ENCODE measurements around the gene KMT5B. TPM values are rescaled to one million over a fixed set of nuclear protein-coding genes. Genes with fewer than 3 reads are reported as not detected.
A peak's percentile ranks its signal among the peaks of the same experiment; 100 is the strongest.

KMT5B gene
- total and polyA plus RNA-seq, 2 of the 13 experiments (the other 11 are each of a cell fraction or from before 2014, with no cell fraction given) = 17.6 to 23.7 TPM

DNA sequence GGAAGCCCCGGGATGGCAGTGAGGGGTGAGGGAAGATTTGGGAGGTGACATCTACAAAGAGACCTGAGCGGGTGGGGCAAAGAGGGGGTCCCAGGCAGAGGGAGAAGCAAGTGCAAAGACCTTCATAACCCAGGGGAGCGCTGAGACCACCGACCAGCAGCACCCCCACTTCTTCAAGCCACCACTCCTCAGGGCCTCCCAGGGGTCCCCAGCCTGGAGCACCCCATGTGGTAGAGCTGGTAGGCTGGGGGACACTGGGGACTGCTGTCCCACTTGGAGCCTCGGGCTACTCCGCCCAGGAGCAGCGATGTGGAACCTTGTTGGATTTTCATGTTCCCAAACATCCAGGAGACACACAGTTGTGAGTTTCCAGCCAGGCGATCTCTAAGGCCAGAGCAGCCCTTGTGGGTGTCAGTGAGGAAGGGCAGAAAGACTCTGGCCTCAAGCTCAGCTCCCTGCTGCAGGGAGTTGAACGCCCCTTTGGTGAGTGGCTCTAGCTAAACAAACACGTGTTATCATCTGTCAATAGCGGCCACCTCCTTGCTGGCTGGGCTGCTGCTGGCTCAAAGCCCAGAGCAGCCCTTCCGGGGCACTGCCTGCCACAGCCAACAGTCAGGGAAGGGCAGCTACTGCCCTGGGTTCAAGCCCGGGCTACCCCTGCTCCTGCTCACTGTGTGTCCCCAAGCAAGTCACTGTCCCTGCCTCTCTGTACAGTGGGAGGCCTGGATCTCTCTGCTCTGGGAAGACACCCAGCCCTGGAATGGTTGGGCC, 66.2 kb downstream of the KMT5B start:
- FAIRE-seq (peak; percentile 99), ATAC-seq (peak; percentile 89), DNase-seq (ENCODE audit: low spot score) (peak; percentile 97)
- ChIA-PET POLR2A (interaction anchor here (0.5 to 7.7 kb wide), 21 partner anchors 11 to 1560 kb away, joined by 3 to 196 read pairs (median 8); partner anchors contain the start of genes ALDH3B1, C11orf24, CHKA and NDUFS8), CTCF (ENCODE audit: low intra/inter-chr PET ratio, low total read pairs) (no interaction called here)
- Histone ChIP-seq H3K36me3 (replicated peaks in 1 of 2; ENCODE audit: control insufficient read depth in 1 of 2, insufficient read depth in 2 of 2, low read length in 2 of 2) (no peaks in the 10 kb centered on the region), H3K27me3 (ENCODE audit: control insufficient read depth in 1 of 2, insufficient read depth in 2 of 2, low read length in 2 of 2) (no peaks in the 10 kb centered on the region; a peak in 1 of 5 replicates), H3K4me1 (ENCODE audit: insufficient read depth, low read length) (peaks cover 84% of the 10 kb centered on the region), H3K9me3 (ENCODE audit: low read length) (no peaks in the 10 kb centered on the region), H3K4me3 (replicated peaks in 1 of 3; ENCODE audit: insufficient read depth in 1 of 3, low read depth in 2 of 3, low read length in 3 of 3) (peak overlapping the region; percentile 43 to 76 (median 44)), H3K27ac (ENCODE audit: extremely low read length, insufficient read depth, low read length) (peak overlapping the region; percentile 98), H3K79me2 (ENCODE audit: insufficient read depth, low read length) (no peaks in the 10 kb centered on the region), H3K9ac (ENCODE audit: insufficient read depth, low read depth, low read length) (peak overlapping the region; percentile 86), H4K20me1 (ENCODE audit: insufficient read depth, low read length) (no peaks in the 10 kb centered on the region), H2AFZ (ENCODE audit: low read length) (no peak overlapping the region), H3K4me2 (ENCODE audit: low read depth, low read length) (peak overlapping the region; percentile 99)
- BruUV-seq (replicated peaks) = TSS peak; percentile 96
- 6% methylated on average over 4 of the region's 13 CpGs for WGBS (ENCODE audit: low lambda C conversion rate)
- intact Hi-C loops (cut with micrococcal nuclease; ENCODE audit: unreplicated experiment) (loop anchor here (2.0 kb wide), 1 partner anchor 20 kb away; no protein-coding TSS in a partner anchor), in situ Hi-C loops (cut with HindIII; ENCODE audit: extremely low pct_ligation_motif_present, low pct_unique_long_range_greater_than_20kb) (no loop called here)
- TF ChIP-seq KLF6 (CRISPR knock-in tag; IDR thresholded peaks at IDR 0.05) (0 out of 2 replicates have a peak, but pooled peaks have one; percentile 47), GATAD1 (CRISPR knock-in tag; IDR thresholded peaks at IDR 0.05) (peak; percentile 71), ZNF143 (CRISPR knock-in tag; IDR thresholded peaks at IDR 0.05) (peak; percentile 33; the same call in 1 of the 2 replicates), CENPT (CRISPR knock-in tag; IDR thresholded peaks at IDR 0.05; ENCODE audit: low read depth) (no peak), ETV5 (CRISPR knock-in tag; IDR thresholded peaks at IDR 0.05; ENCODE audit: borderline replicate concordance) (peak; percentile 95), JUN (CRISPR knock-in tag; IDR thresholded peaks at IDR 0.05) (peak; percentile 70; the same call in 1 of the 2 replicates), HMG20B (CRISPR knock-in tag; conservative IDR thresholded peaks at IDR 0.05) (no peak; the same call in 1 of the 2 replicates), FOXA3 (CRISPR knock-in tag; IDR thresholded peaks at IDR 0.05) (peak; percentile 99), RBM39 (IDR thresholded peaks at IDR 0.05; ENCODE audit: low read depth, low read length, poor library complexity, severe bottlenecking) (no peak), NFE2L1 (CRISPR knock-in tag; IDR thresholded peaks at IDR 0.05; ENCODE audit: borderline replicate concordance) (no peak)
- TF ChIP-seq, protein P1, sequence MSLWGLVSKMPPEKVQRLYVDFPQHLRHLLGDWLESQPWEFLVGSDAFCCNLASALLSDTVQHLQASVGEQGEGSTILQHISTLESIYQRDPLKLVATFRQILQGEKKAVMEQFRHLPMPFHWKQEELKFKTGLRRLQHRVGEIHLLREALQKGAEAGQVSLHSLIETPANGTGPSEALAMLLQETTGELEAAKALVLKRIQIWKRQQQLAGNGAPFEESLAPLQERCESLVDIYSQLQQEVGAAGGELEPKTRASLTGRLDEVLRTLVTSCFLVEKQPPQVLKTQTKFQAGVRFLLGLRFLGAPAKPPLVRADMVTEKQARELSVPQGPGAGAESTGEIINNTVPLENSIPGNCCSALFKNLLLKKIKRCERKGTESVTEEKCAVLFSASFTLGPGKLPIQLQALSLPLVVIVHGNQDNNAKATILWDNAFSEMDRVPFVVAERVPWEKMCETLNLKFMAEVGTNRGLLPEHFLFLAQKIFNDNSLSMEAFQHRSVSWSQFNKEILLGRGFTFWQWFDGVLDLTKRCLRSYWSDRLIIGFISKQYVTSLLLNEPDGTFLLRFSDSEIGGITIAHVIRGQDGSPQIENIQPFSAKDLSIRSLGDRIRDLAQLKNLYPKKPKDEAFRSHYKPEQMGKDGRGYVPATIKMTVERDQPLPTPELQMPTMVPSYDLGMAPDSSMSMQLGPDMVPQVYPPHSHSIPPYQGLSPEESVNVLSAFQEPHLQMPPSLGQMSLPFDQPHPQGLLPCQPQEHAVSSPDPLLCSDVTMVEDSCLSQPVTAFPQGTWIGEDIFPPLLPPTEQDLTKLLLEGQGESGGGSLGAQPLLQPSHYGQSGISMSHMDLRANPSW (CRISPR knock-in tag; IDR thresholded peaks at IDR 0.05; ENCODE audit: borderline replicate concordance) = peak; percentile 85; the same call in 1 of the 2 replicates
- TF ChIP-seq, protein P2, sequence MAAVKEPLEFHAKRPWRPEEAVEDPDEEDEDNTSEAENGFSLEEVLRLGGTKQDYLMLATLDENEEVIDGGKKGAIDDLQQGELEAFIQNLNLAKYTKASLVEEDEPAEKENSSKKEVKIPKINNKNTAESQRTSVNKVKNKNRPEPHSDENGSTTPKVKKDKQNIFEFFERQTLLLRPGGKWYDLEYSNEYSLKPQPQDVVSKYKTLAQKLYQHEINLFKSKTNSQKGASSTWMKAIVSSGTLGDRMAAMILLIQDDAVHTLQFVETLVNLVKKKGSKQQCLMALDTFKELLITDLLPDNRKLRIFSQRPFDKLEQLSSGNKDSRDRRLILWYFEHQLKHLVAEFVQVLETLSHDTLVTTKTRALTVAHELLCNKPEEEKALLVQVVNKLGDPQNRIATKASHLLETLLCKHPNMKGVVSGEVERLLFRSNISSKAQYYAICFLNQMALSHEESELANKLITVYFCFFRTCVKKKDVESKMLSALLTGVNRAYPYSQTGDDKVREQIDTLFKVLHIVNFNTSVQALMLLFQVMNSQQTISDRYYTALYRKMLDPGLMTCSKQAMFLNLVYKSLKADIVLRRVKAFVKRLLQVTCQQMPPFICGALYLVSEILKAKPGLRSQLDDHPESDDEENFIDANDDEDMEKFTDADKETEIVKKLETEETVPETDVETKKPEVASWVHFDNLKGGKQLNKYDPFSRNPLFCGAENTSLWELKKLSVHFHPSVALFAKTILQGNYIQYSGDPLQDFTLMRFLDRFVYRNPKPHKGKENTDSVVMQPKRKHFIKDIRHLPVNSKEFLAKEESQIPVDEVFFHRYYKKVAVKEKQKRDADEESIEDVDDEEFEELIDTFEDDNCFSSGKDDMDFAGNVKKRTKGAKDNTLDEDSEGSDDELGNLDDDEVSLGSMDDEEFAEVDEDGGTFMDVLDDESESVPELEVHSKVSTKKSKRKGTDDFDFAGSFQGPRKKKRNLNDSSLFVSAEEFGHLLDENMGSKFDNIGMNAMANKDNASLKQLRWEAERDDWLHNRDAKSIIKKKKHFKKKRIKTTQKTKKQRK (IDR thresholded peaks at IDR 0.05; ENCODE audit: low read length) = no peak
- TF ChIP-seq, protein P3, sequence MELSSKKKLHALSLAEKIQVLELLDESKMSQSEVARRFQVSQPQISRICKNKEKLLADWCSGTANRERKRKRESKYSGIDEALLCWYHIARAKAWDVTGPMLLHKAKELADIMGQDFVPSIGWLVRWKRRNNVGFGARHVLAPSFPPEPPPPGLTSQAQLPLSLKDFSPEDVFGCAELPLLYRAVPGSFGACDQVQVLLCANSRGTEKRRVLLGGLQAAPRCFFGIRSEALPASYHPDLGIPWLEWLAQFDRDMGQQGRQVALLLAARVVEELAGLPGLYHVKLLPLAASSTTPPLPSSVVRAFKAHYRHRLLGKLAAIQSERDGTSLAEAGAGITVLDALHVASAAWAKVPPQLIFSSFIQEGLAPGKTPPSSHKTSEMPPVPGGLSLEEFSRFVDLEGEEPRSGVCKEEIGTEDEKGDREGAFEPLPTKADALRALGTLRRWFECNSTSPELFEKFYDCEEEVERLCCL (CRISPR knock-in tag; IDR thresholded peaks at IDR 0.05; ENCODE audit: borderline replicate concordance) = no peak
- TF ChIP-seq, protein P4, sequence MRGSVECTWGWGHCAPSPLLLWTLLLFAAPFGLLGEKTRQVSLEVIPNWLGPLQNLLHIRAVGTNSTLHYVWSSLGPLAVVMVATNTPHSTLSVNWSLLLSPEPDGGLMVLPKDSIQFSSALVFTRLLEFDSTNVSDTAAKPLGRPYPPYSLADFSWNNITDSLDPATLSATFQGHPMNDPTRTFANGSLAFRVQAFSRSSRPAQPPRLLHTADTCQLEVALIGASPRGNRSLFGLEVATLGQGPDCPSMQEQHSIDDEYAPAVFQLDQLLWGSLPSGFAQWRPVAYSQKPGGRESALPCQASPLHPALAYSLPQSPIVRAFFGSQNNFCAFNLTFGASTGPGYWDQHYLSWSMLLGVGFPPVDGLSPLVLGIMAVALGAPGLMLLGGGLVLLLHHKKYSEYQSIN (CRISPR knock-in tag; IDR thresholded peaks at IDR 0.05; ENCODE audit: borderline replicate concordance) = no peak; the same call in 1 of the 2 replicates

Data from HepG2 (cell line).